ENCODE measurements around the gene MUL1.

GRCh38 chr1:20478057-20478635, 29.8 kb downstream of the MUL1 start:
- TF ChIP-seq FOXJ3 (CRISPR knock-in tag; IDR thresholded peaks at IDR 0.05), result no peak
- TF ChIP-seq EZH2phosphoT487 (IDR thresholded peaks at IDR 0.05; ENCODE audit: borderline replicate concordance, low read depth), result no peak
- no peak for TF ChIP-seq USF2 (IDR thresholded peaks at IDR 0.05; ENCODE audit: borderline replicate concordance, low read depth, low read length)

All from SK-N-SH (cell line).